Astrocyte of the spinal cord (primary cell): ENCODE data around the gene PROKR2.
A peak's percentile ranks its signal among the peaks of the same experiment; 100 is the strongest.

Experiments
- DNase-seq: peaks from one replicate; pipeline ENCODE4 v3.0.0; 2011; ENCODE audit warnings: low read depth, low spot score
- H3K4me3 ChIP-seq: 2 replicates; pipeline ENCODE4 v1.5.1; 2011; ENCODE audit warnings: low read depth, mild to moderate bottlenecking, low read length, moderate library complexity
- in situ Hi-C: cut with HindIII; loops from 2 replicates; pipeline ENCODE4 v1.10.0; 2017; ENCODE audit warnings: low sequenced_read_pairs
- TF ChIP-seq, protein P1 (sequence below): IDR thresholded peaks from 2 replicates; pipeline ENCODE4 v1.5.1; 2012; ENCODE audit warnings: low read depth, mild to moderate bottlenecking, low read length, inconsistent platforms

The PROKR2 gene

DNA sequence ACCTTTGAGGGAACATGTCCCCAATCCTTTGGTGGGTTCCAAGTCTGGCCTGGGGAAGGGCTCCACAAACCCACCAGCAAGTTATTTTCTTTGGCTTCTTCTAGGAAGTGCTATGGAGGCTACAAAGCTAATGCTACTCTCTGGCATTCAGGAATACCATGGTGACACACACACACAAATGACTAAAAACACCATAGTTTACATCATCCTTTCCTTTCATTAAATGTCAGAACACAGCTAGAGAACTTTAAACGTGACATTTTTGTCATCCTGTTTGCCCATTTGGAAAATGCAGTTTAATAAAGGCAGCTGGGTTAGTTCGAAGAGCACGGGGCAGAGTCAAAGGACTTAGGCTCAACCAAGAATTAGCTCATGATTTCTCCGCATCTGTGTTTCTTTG lies 40.2 kb upstream of the PROKR2 start:
- no peak for DNase-seq
- TF ChIP-seq, protein P1, sequence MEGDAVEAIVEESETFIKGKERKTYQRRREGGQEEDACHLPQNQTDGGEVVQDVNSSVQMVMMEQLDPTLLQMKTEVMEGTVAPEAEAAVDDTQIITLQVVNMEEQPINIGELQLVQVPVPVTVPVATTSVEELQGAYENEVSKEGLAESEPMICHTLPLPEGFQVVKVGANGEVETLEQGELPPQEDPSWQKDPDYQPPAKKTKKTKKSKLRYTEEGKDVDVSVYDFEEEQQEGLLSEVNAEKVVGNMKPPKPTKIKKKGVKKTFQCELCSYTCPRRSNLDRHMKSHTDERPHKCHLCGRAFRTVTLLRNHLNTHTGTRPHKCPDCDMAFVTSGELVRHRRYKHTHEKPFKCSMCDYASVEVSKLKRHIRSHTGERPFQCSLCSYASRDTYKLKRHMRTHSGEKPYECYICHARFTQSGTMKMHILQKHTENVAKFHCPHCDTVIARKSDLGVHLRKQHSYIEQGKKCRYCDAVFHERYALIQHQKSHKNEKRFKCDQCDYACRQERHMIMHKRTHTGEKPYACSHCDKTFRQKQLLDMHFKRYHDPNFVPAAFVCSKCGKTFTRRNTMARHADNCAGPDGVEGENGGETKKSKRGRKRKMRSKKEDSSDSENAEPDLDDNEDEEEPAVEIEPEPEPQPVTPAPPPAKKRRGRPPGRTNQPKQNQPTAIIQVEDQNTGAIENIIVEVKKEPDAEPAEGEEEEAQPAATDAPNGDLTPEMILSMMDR, result no peak

DNA sequence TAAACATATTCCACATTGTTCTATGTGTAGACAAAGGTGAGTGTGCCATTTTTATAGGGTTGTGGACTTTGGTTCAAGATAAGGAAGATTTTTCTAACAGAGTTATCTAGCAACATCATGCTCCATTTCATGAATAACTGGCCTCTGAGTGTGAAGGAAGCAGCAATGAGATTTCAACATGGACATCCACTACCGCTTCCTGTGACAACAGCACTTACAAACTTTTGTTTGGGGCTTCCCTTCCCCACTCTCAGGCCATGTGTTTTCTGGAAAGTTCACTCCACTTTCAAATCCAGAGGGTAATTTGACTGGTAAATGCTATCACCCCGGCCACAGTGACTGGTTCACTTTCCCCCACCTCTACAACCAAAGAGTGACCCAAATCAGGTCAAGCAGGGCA lies 38.1 kb upstream of the PROKR2 start:
- no peak overlapping the region for H3K4me3 ChIP-seq
- DNase-seq, result no peak
- in situ Hi-C loops, result no loop called here
- TF ChIP-seq, protein P1, result no peak

More for the DNA sequence above, 40.2 kb upstream of the PROKR2 start:
- in situ Hi-C loops, result no loop called here
- no peak overlapping the region for H3K4me3 ChIP-seq

DNA sequence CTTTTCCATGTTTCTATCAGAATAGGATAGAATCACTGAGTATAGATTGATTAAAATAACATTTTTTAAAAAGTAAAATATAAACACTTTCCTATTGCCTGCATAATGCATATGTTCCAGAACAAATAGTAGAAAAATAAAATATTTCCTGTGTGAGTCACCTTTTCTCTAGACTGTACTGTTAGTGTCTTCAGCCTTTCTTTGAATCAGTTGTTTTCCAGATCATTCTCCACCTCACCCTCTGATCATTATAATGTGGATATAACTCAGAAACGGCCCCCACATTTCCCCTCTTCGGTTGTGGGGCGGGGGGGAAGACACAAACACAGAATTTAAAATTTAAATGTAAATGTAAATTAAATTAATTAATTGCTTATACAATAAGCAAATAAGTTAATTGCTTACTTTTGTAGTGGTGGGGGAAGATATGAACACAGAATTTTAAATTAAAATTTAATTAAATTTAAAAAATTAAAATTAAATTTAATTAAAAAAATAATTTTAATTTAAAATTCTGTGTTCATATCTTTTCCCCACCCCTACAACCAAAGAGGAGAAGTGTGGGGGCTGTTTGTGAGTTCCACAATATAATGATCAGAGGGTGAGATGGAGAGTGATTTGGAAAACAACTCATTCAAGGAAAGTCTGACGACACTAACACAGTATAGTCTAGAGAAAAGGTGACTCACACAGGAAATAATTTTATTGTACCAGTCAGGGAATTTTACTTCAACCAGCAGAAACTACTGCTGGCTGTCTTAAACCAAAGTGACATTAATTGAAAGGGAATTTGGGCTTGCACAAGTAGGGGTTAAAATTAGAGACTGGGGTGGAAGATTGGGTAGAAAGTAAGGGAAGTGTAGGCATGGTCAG lies 37.1 kb upstream of the PROKR2 start:
- peak; percentile 74 for DNase-seq
- TF ChIP-seq, protein P1, result no peak
- in situ Hi-C loops, result no loop called here
- no peak overlapping the region for H3K4me3 ChIP-seq

DNA sequence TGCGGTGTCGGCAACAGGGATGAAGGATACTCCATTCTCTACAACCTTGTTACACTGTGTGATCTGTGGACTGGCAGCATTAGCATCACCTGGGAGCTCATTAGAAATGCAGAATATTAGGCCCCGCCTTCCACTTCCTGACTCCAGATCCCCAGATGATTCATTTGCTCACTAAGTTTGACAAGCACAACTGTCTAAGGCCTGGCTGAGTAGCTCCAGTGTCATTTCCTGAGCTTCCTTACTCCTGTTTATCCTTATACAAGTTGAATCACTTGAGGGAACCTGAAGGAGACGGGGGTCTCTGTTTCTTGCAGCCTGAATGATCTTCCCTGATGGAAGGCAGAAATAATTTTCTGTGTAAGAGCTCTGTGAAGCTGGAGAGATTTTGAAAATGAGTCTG lies 32.7 kb upstream of the PROKR2 start:
- no peak for DNase-seq
- no peak overlapping the region for H3K4me3 ChIP-seq
- in situ Hi-C loops, result no loop called here
- TF ChIP-seq, protein P1, result no peak

DNA sequence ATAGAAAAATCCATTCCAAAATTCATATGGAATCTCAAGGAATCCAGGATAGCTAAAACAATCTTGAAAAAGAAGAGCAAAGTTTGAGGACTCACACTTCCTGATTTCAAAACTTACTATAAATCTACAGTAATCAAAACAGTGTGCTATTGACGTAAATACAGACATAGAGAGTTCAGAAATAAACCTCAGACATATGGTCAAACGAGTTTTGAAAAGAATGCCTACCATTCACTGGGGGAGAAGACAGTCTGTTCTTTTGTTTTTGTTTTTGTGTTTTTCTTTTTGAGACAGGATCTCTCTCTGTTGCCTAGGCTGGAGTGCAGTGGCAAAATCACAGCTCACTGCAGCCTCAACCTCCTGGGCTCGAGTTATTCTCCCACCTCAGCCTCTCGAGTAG lies 25.3 kb upstream of the PROKR2 start:
- no peak for DNase-seq
- no peak overlapping the region for H3K4me3 ChIP-seq
- TF ChIP-seq, protein P1, result no peak
- in situ Hi-C loops, result no loop called here

DNA sequence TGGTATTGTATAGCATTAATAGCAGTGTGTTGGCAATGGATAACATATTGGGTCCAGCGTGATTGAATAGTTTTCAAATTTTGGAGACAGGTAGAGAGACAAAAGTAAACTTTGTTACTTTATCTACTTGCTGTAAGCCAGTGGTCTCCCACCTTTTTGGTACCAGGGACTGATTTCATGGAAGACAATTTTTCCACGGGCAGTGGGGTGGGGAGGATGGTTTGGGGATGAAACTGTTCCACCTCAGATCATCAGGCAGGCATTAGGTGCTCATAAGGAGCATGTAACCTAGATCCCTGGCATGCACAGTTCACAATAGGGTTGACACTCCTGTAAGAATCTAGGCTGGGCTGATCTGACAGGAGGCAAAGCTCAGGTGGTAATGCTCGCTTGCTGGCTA lies 14.6 kb upstream of the PROKR2 start:
- no peak for DNase-seq
- in situ Hi-C loops, result no loop called here
- TF ChIP-seq, protein P1, result no peak
- no peak overlapping the region for H3K4me3 ChIP-seq
